BLaER1 (cell line): ENCODE data around the gene GRIA3.
"Not testable (repeated sequence)": the region's sequence is repeated elsewhere in the genome, so short reads cannot be mapped to it uniquely, and the experiment has no call there.

ENCODE experiments used
- H3K27ac ChIP-seq: shearing (Covaris generic); formaldehyde crosslinking; 2 replicates; pipeline ENCODE4 v1.8.1; 2022
- H3K27me3 ChIP-seq: shearing (Covaris generic); formaldehyde crosslinking; 2 replicates; pipeline ENCODE4 v1.8.1; 2022
- H3K36me3 ChIP-seq: shearing (Covaris generic); formaldehyde crosslinking; 2 replicates; pipeline ENCODE4 v1.8.1; 2022
- H3K4me1 ChIP-seq: shearing (Covaris generic); formaldehyde crosslinking; 2 replicates; pipeline ENCODE4 v1.8.1; 2022
- H3K4me2 ChIP-seq: shearing (Covaris generic); formaldehyde crosslinking; 2 replicates; pipeline ENCODE4 v1.8.1; 2022
- H3K4me3 ChIP-seq: shearing (Covaris generic); formaldehyde crosslinking; 2 replicates; pipeline ENCODE4 v1.8.1; 2022
- H3K9ac ChIP-seq: shearing (Covaris generic); formaldehyde crosslinking; 2 replicates; pipeline ENCODE4 v1.8.1; 2022
- H3K9me3 ChIP-seq: shearing (Covaris generic); formaldehyde crosslinking; 2 replicates; pipeline ENCODE4 v1.8.1; 2022
- H4K20me1 ChIP-seq: shearing (Covaris generic); formaldehyde crosslinking; 2 replicates; pipeline ENCODE4 v1.8.1; 2022
- Cebpa-rat ChIP-seq: shearing (Covaris generic); IDR thresholded peaks from 2 replicates; pipeline ENCODE4 v1.8.1; 2022

GRIA3 gene

GRCh38 chrX:123436512-123437136 is 252.5 kb downstream of the GRIA3 start:
- H3K4me2 ChIP-seq, result no peak overlapping the region
- no peaks in the 10 kb centered on the region for H4K20me1 ChIP-seq
- H3K9ac ChIP-seq, result no peak overlapping the region
- H3K27ac ChIP-seq, result no peak overlapping the region
- no peak overlapping the region for H3K4me3 ChIP-seq
- H3K36me3 ChIP-seq, result no peaks in the 10 kb centered on the region
- no peaks in the 10 kb centered on the region; the same call in 1 of the 2 replicates for H3K9me3 ChIP-seq
- peaks cover 61% of the 10 kb centered on the region for H3K27me3 ChIP-seq
- no peaks in the 10 kb centered on the region for H3K4me1 ChIP-seq
- no peak for TF ChIP-seq Cebpa-rat

GRCh38 chrX:123439926-123440325 is 255.8 kb downstream of the GRIA3 start:
- not testable (repeated sequence) for H3K36me3 ChIP-seq, H3K4me2 ChIP-seq, H3K27ac ChIP-seq, H3K4me1 ChIP-seq, H3K4me3 ChIP-seq, H3K9me3 ChIP-seq, H4K20me1 ChIP-seq, H3K9ac ChIP-seq
- H3K27me3 ChIP-seq, result peaks cover 68% of the 10 kb centered on the region

GRCh38 chrX:123442764-123443163 is 258.7 kb downstream of the GRIA3 start:
- Histone ChIP-seq H3K9ac (no peak overlapping the region), H3K4me1 (no peaks in the 10 kb centered on the region), H3K4me2 (no peak overlapping the region), H3K4me3 (no peak overlapping the region), H3K27ac (no peak overlapping the region), H3K27me3 (peaks cover 78% of the 10 kb centered on the region), H3K9me3 (no peaks in the 10 kb centered on the region; the same call in 1 of the 2 replicates), H4K20me1 (no peaks in the 10 kb centered on the region), H3K36me3 (no peaks in the 10 kb centered on the region)
- no peak for TF ChIP-seq Cebpa-rat

- Histone ChIP-seq H3K4me1 (no peaks in the 10 kb centered on the region), H3K4me3 (no peak overlapping the region), H4K20me1 (no peaks in the 10 kb centered on the region), H3K27ac (no peak overlapping the region), H3K27me3 (peaks cover 73% of the 10 kb centered on the region), H3K36me3 (no peaks in the 10 kb centered on the region), H3K4me2 (no peak overlapping the region), H3K9me3 (no peaks in the 10 kb centered on the region), H3K9ac (no peak overlapping the region)
- TF ChIP-seq Cebpa-rat, result no peak
Observed at GRCh38 chrX:123447506-123447905, 263.4 kb downstream of the GRIA3 start.

- H3K36me3 ChIP-seq, result no peaks in the 10 kb centered on the region
- no peak overlapping the region for H3K27ac ChIP-seq
- no peaks in the 10 kb centered on the region for H3K9me3 ChIP-seq
- H3K4me2 ChIP-seq, result no peak overlapping the region
- TF ChIP-seq Cebpa-rat, result no peak
- H3K4me3 ChIP-seq, result no peak overlapping the region
- no peaks in the 10 kb centered on the region for H3K4me1 ChIP-seq
- H4K20me1 ChIP-seq, result no peaks in the 10 kb centered on the region
- H3K27me3 ChIP-seq, result peaks cover 56% of the 10 kb centered on the region
- H3K9ac ChIP-seq, result no peak overlapping the region
Observed at GRCh38 chrX:123449335-123449734, 265.3 kb downstream of the GRIA3 start.

- no peak for TF ChIP-seq Cebpa-rat
- H3K27me3 ChIP-seq, result peaks cover 56% of the 10 kb centered on the region
- no peaks in the 10 kb centered on the region for H3K4me1 ChIP-seq
- no peak overlapping the region for H3K9ac ChIP-seq
- no peak overlapping the region for H3K4me3 ChIP-seq
- no peaks in the 10 kb centered on the region for H3K36me3 ChIP-seq
- H3K9me3 ChIP-seq, result no peaks in the 10 kb centered on the region
- no peak overlapping the region for H3K4me2 ChIP-seq
- H3K27ac ChIP-seq, result no peak overlapping the region
- H4K20me1 ChIP-seq, result no peaks in the 10 kb centered on the region
Observed at GRCh38 chrX:123450222-123450621, 266.1 kb downstream of the GRIA3 start.

GRCh38 chrX:123454712-123455431 is 270.8 kb downstream of the GRIA3 start:
- Histone ChIP-seq H3K4me1 (no peaks in the 10 kb centered on the region), H4K20me1 (no peaks in the 10 kb centered on the region), H3K9ac (no peak overlapping the region), H3K9me3 (no peaks in the 10 kb centered on the region), H3K4me3 (no peak overlapping the region), H3K27me3 (peaks cover 53% of the 10 kb centered on the region), H3K4me2 (no peak overlapping the region), H3K36me3 (no peaks in the 10 kb centered on the region), H3K27ac (no peak overlapping the region)
- no peak for TF ChIP-seq Cebpa-rat

- TF ChIP-seq Cebpa-rat, result no peak
- H3K36me3 ChIP-seq, result no peaks in the 10 kb centered on the region
- no peaks in the 10 kb centered on the region for H3K4me1 ChIP-seq
- H3K27ac ChIP-seq, result no peak overlapping the region
- no peak overlapping the region for H3K9ac ChIP-seq
- H3K4me2 ChIP-seq, result no peak overlapping the region
- H4K20me1 ChIP-seq, result no peaks in the 10 kb centered on the region
- H3K9me3 ChIP-seq, result no peaks in the 10 kb centered on the region
- peaks cover 54% of the 10 kb centered on the region for H3K27me3 ChIP-seq
- no peak overlapping the region for H3K4me3 ChIP-seq
Observed at GRCh38 chrX:123455693-123456092, 271.6 kb downstream of the GRIA3 start.

- H3K27me3 ChIP-seq, result peaks cover 60% of the 10 kb centered on the region
- no peak overlapping the region for H3K9ac ChIP-seq
- TF ChIP-seq Cebpa-rat, result no peak
- no peak overlapping the region for H3K4me3 ChIP-seq
- no peaks in the 10 kb centered on the region for H3K9me3 ChIP-seq
- no peaks in the 10 kb centered on the region for H3K4me1 ChIP-seq
- no peaks in the 10 kb centered on the region for H3K36me3 ChIP-seq
- no peak overlapping the region for H3K4me2 ChIP-seq
- H3K27ac ChIP-seq, result no peak overlapping the region
- H4K20me1 ChIP-seq, result no peaks in the 10 kb centered on the region
Observed at GRCh38 chrX:123464709-123465108, 280.6 kb downstream of the GRIA3 start.

GRCh38 chrX:123468481-123468880 is 284.4 kb downstream of the GRIA3 start:
- Histone ChIP-seq H3K36me3 (no peaks in the 10 kb centered on the region), H3K4me3 (no peak overlapping the region), H3K4me1 (no peaks in the 10 kb centered on the region), H3K27me3 (peaks cover 63% of the 10 kb centered on the region), H3K9me3 (no peaks in the 10 kb centered on the region), H3K4me2 (no peak overlapping the region), H3K9ac (no peak overlapping the region), H4K20me1 (no peaks in the 10 kb centered on the region), H3K27ac (no peak overlapping the region)
- TF ChIP-seq Cebpa-rat, result no peak
